G401.6 (cell line): Measurements from ENCODE around the gene TRIP10.

Source experiments
- FAIRE-seq: peaks from 2 replicates; lab custom pipeline; 2012; peaks lifted over from hg19 to GRCh38; lab: Jason Lieb, UNC

Gene TRIP10

GRCh38 chr19:6728346-6728745 is 11.1 kb upstream of the TRIP10 start:
- FAIRE-seq, result no peak

- no peak for FAIRE-seq
Measured at GRCh38 chr19:6729573-6730152, 9.8 kb upstream of the TRIP10 start.

- no peak for FAIRE-seq
Measured at GRCh38 chr19:6730153-6730804, 9.2 kb upstream of the TRIP10 start.

- FAIRE-seq, result no peak
Measured at GRCh38 chr19:6730941-6731670, 8.4 kb upstream of the TRIP10 start.

GRCh38 chr19:6731822-6732221 is 7.7 kb upstream of the TRIP10 start:
- FAIRE-seq, result no peak

- FAIRE-seq, result no peak
Measured at GRCh38 chr19:6732803-6733337, 6.6 kb upstream of the TRIP10 start.

- FAIRE-seq, result no peak
Measured at GRCh38 chr19:6733338-6734095, 6.0 kb upstream of the TRIP10 start.

- no peak for FAIRE-seq
Measured at GRCh38 chr19:6734096-6734696, 5.3 kb upstream of the TRIP10 start.

- no peak for FAIRE-seq
Measured at GRCh38 chr19:6735181-6735911, 4.1 kb upstream of the TRIP10 start.

GRCh38 chr19:6736169-6736916 is 3.1 kb upstream of the TRIP10 start:
- peak; percentile 31 for FAIRE-seq

- peak; percentile 70 for FAIRE-seq
Measured at GRCh38 chr19:6736917-6737283, 2.6 kb upstream of the TRIP10 start.

- peak; percentile 100 for FAIRE-seq
Measured at GRCh38 chr19:6737284-6737872, 2.1 kb upstream of the TRIP10 start, which contains the start of gene GPR108. Gene GPR108, minus strand, starts transcription at chr19:6737580. Its CDS starts 4 bp downstream, at chr19:6737576.

GRCh38 chr19:6737873-6738786 is 1.4 kb upstream of the TRIP10 start:
- peak; percentile 19 for FAIRE-seq

- no peak for FAIRE-seq
Measured at GRCh38 chr19:6738787-6739389, 592 bp upstream of the TRIP10 start.

- FAIRE-seq, result no peak
Measured at GRCh38 chr19:6739883-6740588, 556 bp downstream of the TRIP10 start.

GRCh38 chr19:6740589-6741343 is 1.3 kb downstream of the TRIP10 start:
- FAIRE-seq, result no peak

GRCh38 chr19:6743066-6743465 is 3.6 kb downstream of the TRIP10 start:
- FAIRE-seq, result no peak
